HepG2 (cell line): ENCODE results near the gene ZBTB9. TPM values are rescaled to one million over a fixed set of nuclear protein-coding genes. Genes with fewer than 3 reads are reported as not detected.

Experiments used
- ATF7-NPFF ChIP-seq: sonication (generic); formaldehyde crosslinking; IDR thresholded peaks from 2 replicates; pipeline ENCODE4 v1.8.1; 2023; ENCODE audit warnings: mild to moderate bottlenecking, low read depth, missing genetic modification reagents, moderate library complexity
- CENPT ChIP-seq: sonication (generic); formaldehyde crosslinking; IDR thresholded peaks from 2 replicates; pipeline ENCODE4 v1.8.0; 2022; ENCODE audit warnings: low read depth, mild to moderate bottlenecking, moderate library complexity, missing genetic modification reagents
- CENPX ChIP-seq: sonication (generic); formaldehyde crosslinking; IDR thresholded peaks from 2 replicates; pipeline ENCODE4 v1.9.0; 2021; ENCODE audit warnings: mild to moderate bottlenecking, missing genetic modification reagents, moderate library complexity
- CHD4 ChIP-seq: fragments of 200-600 bp; sonication (generic); IDR thresholded peaks from 2 replicates; pipeline ENCODE4 v1.7.0; 2017; ENCODE audit warnings: mild to moderate bottlenecking, low read length, borderline replicate concordance
- EHMT2 ChIP-seq: fragments of 200-600 bp; sonication (generic); IDR thresholded peaks from 2 replicates; pipeline ENCODE4 v1.7.0; 2017; ENCODE audit warnings: antibody characterized with exemption, low read depth, low read length, borderline replicate concordance
- ETV5 ChIP-seq: IDR thresholded peaks from 2 replicates; pipeline ENCODE4 v1.6.1; 2018; ENCODE audit warnings: missing biosample characterization, missing genetic modification reagents, inconsistent platforms, borderline replicate concordance
- GTF3A ChIP-seq: sonication (generic); formaldehyde crosslinking; conservative IDR thresholded peaks from 2 replicates; pipeline ENCODE4 v1.4.0; 2020; ENCODE audit warnings: mild to moderate bottlenecking, missing genetic modification reagents
- JDP2 ChIP-seq: sonication (generic); formaldehyde crosslinking; IDR thresholded peaks from 2 replicates; pipeline ENCODE4 v1.8.1; 2022; ENCODE audit warnings: missing genetic modification reagents, borderline replicate concordance
- MYPOP ChIP-seq: sonication (generic); formaldehyde crosslinking; IDR thresholded peaks from 2 replicates; pipeline ENCODE4 v1.8.1; 2023; ENCODE audit warnings: mild to moderate bottlenecking, moderate library complexity, missing genetic modification reagents
- NKX3-1 ChIP-seq: sonication (generic); formaldehyde crosslinking; IDR thresholded peaks from 2 replicates; pipeline ENCODE4 v1.5.0; 2020; ENCODE audit warnings: missing genetic modification reagents
- SMARCC2 ChIP-seq: fragments of 450-650 bp; IDR thresholded peaks from 2 replicates; pipeline ENCODE4 v1.6.1; 2017; ENCODE audit warnings: antibody characterized with exemption, mild to moderate bottlenecking
- ZFP62 ChIP-seq: sonication (generic); formaldehyde crosslinking; IDR thresholded peaks from 2 replicates; pipeline ENCODE4 v1.4.0; 2020; ENCODE audit warnings: missing genetic modification reagents
- ZNF24 ChIP-seq: fragments of 450-650 bp; IDR thresholded peaks from 2 replicates; pipeline ENCODE4 v1.6.1; 2017; ENCODE audit warnings: antibody characterized with exemption, mild to moderate bottlenecking
- ZNF501 ChIP-seq: sonication (generic); formaldehyde crosslinking; IDR thresholded peaks from 2 replicates; pipeline ENCODE4 v1.5.1; 2020; ENCODE audit warnings: mild to moderate bottlenecking, moderate library complexity, missing genetic modification reagents
- ZNF512B ChIP-seq: sonication (generic); formaldehyde crosslinking; IDR thresholded peaks from 2 replicates; pipeline ENCODE4 v1.5.1; 2020; ENCODE audit warnings: missing genetic modification reagents, mild to moderate bottlenecking, borderline replicate concordance
- ZNF569 ChIP-seq: sonication (generic); formaldehyde crosslinking; IDR thresholded peaks from 2 replicates; pipeline ENCODE4 v1.5.0; 2020; ENCODE audit warnings: mild to moderate bottlenecking, missing genetic modification reagents, moderate library complexity, borderline replicate concordance
- ZNF674 ChIP-seq: sonication (generic); formaldehyde crosslinking; IDR thresholded peaks from 2 replicates; pipeline ENCODE4 v1.5.0; 2020; ENCODE audit warnings: low read depth, mild to moderate bottlenecking, missing genetic modification reagents
- ZNF777 ChIP-seq: sonication (generic); formaldehyde crosslinking; IDR thresholded peaks from 2 replicates; pipeline ENCODE4 v1.4.0; 2020; ENCODE audit warnings: missing genetic modification reagents
- polyA plus RNA-seq, 8 experiments: library from polyadenylated mRNA; depleted of rRNA in 3 of 8; stranded (reverse) in 7 of 8; unstranded in 1 of 8; fragments of >200 nt; fragmentation: Illumina TruSeq in 4 of 8; extraction: Trizol in 4 of 8; gene quantifications; 2 replicates each; pipeline versions ENCODE4 v1.2.1 to v1.2.3, GENCODE V29; 2011 to 2016; ENCODE audit warnings: low read depth in 4 of 8, missing spikeins in 1 of 8, mixed read lengths in 1 of 8; ENCODE audit not compliant: insufficient read depth in 1 of 8
- total RNA-seq, 5 experiments: library from RNA; depleted of rRNA; stranded (reverse); fragments of >200 nt; fragmentation: Illumina TruSeq; extraction: Trizol; gene quantifications; 2 replicates each; pipeline ENCODE4 v1.2.3, GENCODE V29; 2016; ENCODE audit warnings: low read depth in 1 of 5
- TF ChIP-seq, protein P1 (sequence below): sonication (generic); formaldehyde crosslinking; IDR thresholded peaks from 2 replicates; pipeline ENCODE4 v1.4.0; 2020; ENCODE audit warnings: missing genetic modification reagents

Gene ZBTB9
- total and polyA plus RNA-seq, 2 of the 13 experiments (the other 11 are each of a cell fraction or from before 2014, with no cell fraction given) = 5.3 to 9.2 TPM

DNA sequence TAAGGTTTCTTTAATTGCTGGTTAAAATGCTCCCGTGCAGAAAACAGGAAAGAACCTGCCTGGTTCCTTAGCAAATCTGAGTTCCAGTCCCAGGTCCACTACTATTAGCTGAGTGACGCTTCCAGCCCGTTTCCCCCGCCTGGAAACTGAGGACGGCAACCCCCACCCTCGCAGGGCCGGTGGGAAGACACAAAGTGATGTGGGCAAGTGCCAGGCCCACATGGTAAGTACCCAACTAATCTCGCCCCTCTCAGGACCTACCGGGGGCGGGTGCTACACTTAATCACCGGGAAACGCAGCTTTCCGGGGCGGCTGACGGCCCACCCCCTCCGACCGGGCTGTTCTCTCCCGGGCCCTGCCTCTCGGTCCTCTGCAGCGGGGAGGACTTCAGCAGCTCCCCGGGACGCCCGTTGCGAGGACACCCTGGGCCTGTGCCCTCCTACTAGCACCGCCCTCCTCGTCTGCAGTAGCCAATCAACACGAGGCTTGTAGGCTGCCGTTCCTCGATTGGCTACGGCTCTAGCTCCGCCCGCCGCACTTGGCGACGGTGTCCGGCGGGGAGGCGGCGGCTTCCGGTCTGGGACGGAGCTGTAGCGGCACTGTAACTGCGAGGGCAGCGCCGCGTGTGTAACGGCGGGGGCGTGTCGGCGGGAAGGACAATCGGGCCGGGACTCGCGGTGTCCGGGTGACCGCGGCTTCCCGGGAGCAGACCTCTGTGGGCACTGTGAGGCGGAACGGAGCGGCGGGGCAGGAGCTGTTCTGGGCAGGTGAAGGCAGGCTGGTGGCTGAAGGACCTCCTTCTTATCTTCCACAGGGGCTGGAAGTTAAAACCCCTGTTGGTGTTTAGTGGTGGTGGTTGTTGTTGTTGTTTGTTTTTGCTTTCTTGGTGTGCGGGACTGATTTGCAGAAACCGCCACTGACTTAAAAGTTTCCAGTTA, at the start of gene ZBTB9 (continued):
- peak; percentile 94 for TF ChIP-seq GTF3A (CRISPR knock-in tag)
- 0 out of 2 replicates have a peak, but pooled peaks have one; percentile 44 for TF ChIP-seq JDP2 (CRISPR knock-in tag)
- no peak for TF ChIP-seq SMARCC2
- peak; percentile 91 for TF ChIP-seq ETV5
- no peak for TF ChIP-seq ZNF24
- peak; percentile 86; the same call in 1 of the 2 replicates for TF ChIP-seq CENPT
- TF ChIP-seq, protein P1, sequence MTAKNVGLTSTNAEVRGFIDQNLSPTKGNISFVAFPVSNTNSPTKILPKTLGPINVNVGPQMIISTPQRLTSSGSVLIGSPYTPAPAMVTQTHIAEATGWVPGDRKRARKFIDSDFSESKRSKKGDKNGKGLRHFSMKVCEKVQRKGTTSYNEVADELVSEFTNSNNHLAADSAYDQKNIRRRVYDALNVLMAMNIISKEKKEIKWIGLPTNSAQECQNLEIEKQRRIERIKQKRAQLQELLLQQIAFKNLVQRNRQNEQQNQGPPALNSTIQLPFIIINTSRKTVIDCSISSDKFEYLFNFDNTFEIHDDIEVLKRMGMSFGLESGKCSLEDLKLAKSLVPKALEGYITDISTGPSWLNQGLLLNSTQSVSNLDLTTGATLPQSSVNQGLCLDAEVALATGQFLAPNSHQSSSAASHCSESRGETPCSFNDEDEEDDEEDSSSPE (CRISPR knock-in tag) = peak; percentile 91
- TF ChIP-seq ZNF674 (CRISPR knock-in tag) = no peak; the same call in 1 of the 2 replicates
- TF ChIP-seq ATF7-NPFF (CRISPR knock-in tag) = peak; percentile 93
- TF ChIP-seq ZFP62 (CRISPR knock-in tag) = no peak
- peak; percentile 54; the same call in 1 of the 2 replicates for TF ChIP-seq ZNF512B (CRISPR knock-in tag)
- TF ChIP-seq NKX3-1 (CRISPR knock-in tag) = peak; percentile 45; the same call in 1 of the 2 replicates
- TF ChIP-seq ZNF569 (CRISPR knock-in tag) = 0 out of 2 replicates have a peak, but pooled peaks have one; percentile 79
- peak; percentile 98 for TF ChIP-seq ZNF501
- TF ChIP-seq ZNF777 (CRISPR knock-in tag) = no peak
- peak; percentile 84 for TF ChIP-seq MYPOP (CRISPR knock-in tag)
- TF ChIP-seq CHD4 = no peak
- TF ChIP-seq CENPX (CRISPR knock-in tag) = no peak
- no peak for TF ChIP-seq EHMT2
